ENCODE measurements around the gene CGREF1.

CGREF1 gene

GRCh38 chr2:27154488-27154887 lies 35.6 kb upstream of the CGREF1 start:
- H3K4me2 ChIP-seq (ENCODE audit: insufficient read depth, low read length, poor library complexity, severe bottlenecking), result no peak overlapping the region
- H2BK15ac ChIP-seq (ENCODE audit: low read length), result no peak overlapping the region
- H3K36me3 ChIP-seq (replicated peaks in 1 of 2; ENCODE audit: control insufficient read depth in 2 of 2, insufficient read depth in 2 of 2, low read length in 2 of 2), result no peaks in the 10 kb centered on the region
- H3K27me3 ChIP-seq (ENCODE audit: control insufficient read depth in 3 of 3, insufficient read depth in 3 of 3, low read depth in 1 of 3, low read length in 3 of 3), result peaks cover 0 to 60% (median 0%) of the 10 kb centered on the region in 3 experiments
- H2BK120ac ChIP-seq (ENCODE audit: low read depth, low read length), result no peak overlapping the region
- no CpG with 5 or more reads among the region's 6 CpGs for WGBS, 2 donors (ENCODE audit: extremely low coverage in 2 of 2, insufficient read length in 2 of 2, insufficient replicate concordance in 1 of 2)
- H3K18ac ChIP-seq (ENCODE audit: low read length), result peak overlapping the region; percentile 30
- no peak overlapping the region for H2AK5ac ChIP-seq (ENCODE audit: low read depth, low read length)
- H4K91ac ChIP-seq (ENCODE audit: low read depth, low read length, poor library complexity), result no peak overlapping the region
- H2BK12ac ChIP-seq (ENCODE audit: low read length), result no peak overlapping the region
- no peak overlapping the region for H2AFZ ChIP-seq (ENCODE audit: low read length)
- H3K14ac ChIP-seq (ENCODE audit: low read length), result no peak overlapping the region
- H3K4me3 ChIP-seq (ENCODE audit: low read length in 2 of 2), result no peak overlapping the region
- H3K23ac ChIP-seq (ENCODE audit: low read depth, low read length, poor library complexity), result no peak overlapping the region
- no peak overlapping the region for H4K8ac ChIP-seq (ENCODE audit: low read depth, low read length)
- no peak overlapping the region for H2BK5ac ChIP-seq (ENCODE audit: low read length)
- H3K79me1 ChIP-seq (ENCODE audit: low read depth, low read length), result no peaks in the 10 kb centered on the region
- H3K4ac ChIP-seq (ENCODE audit: low read length), result no peak overlapping the region
- H3K9me3 ChIP-seq (replicated peaks in 1 of 2; ENCODE audit: control insufficient read depth in 2 of 2, insufficient read depth in 1 of 2, low read depth in 1 of 2, low read length in 2 of 2), result no peaks in the 10 kb centered on the region
- H3K9ac ChIP-seq (ENCODE audit: low read depth, low read length, poor library complexity), result no peak overlapping the region
- no peak overlapping the region for H3K27ac ChIP-seq (replicated peaks; ENCODE audit: low read length)
- H3K4me1 ChIP-seq (ENCODE audit: control insufficient read depth in 2 of 2, insufficient read depth in 1 of 2, low read depth in 1 of 2, low read length in 2 of 2), result peaks cover 0 to 2% of the 10 kb centered on the region in 2 donors
- no peak for DNase-seq (ENCODE audit: low spot score)

GRCh38 chr2:27152796-27153464 lies 34.0 kb upstream of the CGREF1 start:
- H3K27me3 ChIP-seq (ENCODE audit: control insufficient read depth in 3 of 3, insufficient read depth in 3 of 3, low read depth in 1 of 3, low read length in 3 of 3), result peaks cover 0 to 65% (median 0%) of the 10 kb centered on the region in 3 experiments
- H3K14ac ChIP-seq (ENCODE audit: low read length), result no peak overlapping the region
- H2AFZ ChIP-seq (ENCODE audit: low read length), result no peak overlapping the region
- no peak overlapping the region for H4K8ac ChIP-seq (ENCODE audit: low read depth, low read length)
- H3K4me1 ChIP-seq (ENCODE audit: control insufficient read depth in 2 of 2, insufficient read depth in 1 of 2, low read depth in 1 of 2, low read length in 2 of 2), result peaks cover 0 to 2% of the 10 kb centered on the region in 2 donors
- no peak overlapping the region for H2BK5ac ChIP-seq (ENCODE audit: low read length)
- no peak overlapping the region for H3K4me3 ChIP-seq (ENCODE audit: low read length in 2 of 2)
- no peak for DNase-seq (ENCODE audit: low spot score)
- H3K36me3 ChIP-seq (replicated peaks in 1 of 2; ENCODE audit: control insufficient read depth in 2 of 2, insufficient read depth in 2 of 2, low read length in 2 of 2), result no peaks in the 10 kb centered on the region
- H3K27ac ChIP-seq (replicated peaks; ENCODE audit: low read length), result no peak overlapping the region
- H3K4ac ChIP-seq (ENCODE audit: low read length), result no peak overlapping the region
- WGBS, 2 donors (ENCODE audit: extremely low coverage in 2 of 2, insufficient read length in 2 of 2, insufficient replicate concordance in 1 of 2), result no CpG with 5 or more reads among the region's 2 CpGs
- H2BK12ac ChIP-seq (ENCODE audit: low read length), result no peak overlapping the region
- H3K23ac ChIP-seq (ENCODE audit: low read depth, low read length, poor library complexity), result no peak overlapping the region
- no peak overlapping the region for H2BK120ac ChIP-seq (ENCODE audit: low read depth, low read length)
- no peak overlapping the region for H3K4me2 ChIP-seq (ENCODE audit: insufficient read depth, low read length, poor library complexity, severe bottlenecking)
- no peak overlapping the region for H3K9ac ChIP-seq (ENCODE audit: low read depth, low read length, poor library complexity)
- H4K91ac ChIP-seq (ENCODE audit: low read depth, low read length, poor library complexity), result no peak overlapping the region
- no peak overlapping the region for H2BK15ac ChIP-seq (ENCODE audit: low read length)
- no peak overlapping the region for H2AK5ac ChIP-seq (ENCODE audit: low read depth, low read length)
- H3K9me3 ChIP-seq (replicated peaks in 1 of 2; ENCODE audit: control insufficient read depth in 2 of 2, insufficient read depth in 1 of 2, low read depth in 1 of 2, low read length in 2 of 2), result no peaks in the 10 kb centered on the region
- no peaks in the 10 kb centered on the region for H3K79me1 ChIP-seq (ENCODE audit: low read depth, low read length)
- no peak overlapping the region for H3K18ac ChIP-seq (ENCODE audit: low read length)

- H3K9ac ChIP-seq (ENCODE audit: low read depth, low read length, poor library complexity), result no peak overlapping the region
- no peak overlapping the region for H3K4me3 ChIP-seq (ENCODE audit: low read length in 2 of 2)
- no peak overlapping the region for H3K14ac ChIP-seq (ENCODE audit: low read length)
- no peak overlapping the region for H3K18ac ChIP-seq (ENCODE audit: low read length)
- H3K79me1 ChIP-seq (ENCODE audit: low read depth, low read length), result no peaks in the 10 kb centered on the region
- no peak overlapping the region for H2AFZ ChIP-seq (ENCODE audit: low read length)
- peaks cover 0 to 2% of the 10 kb centered on the region in 2 donors for H3K4me1 ChIP-seq (ENCODE audit: control insufficient read depth in 2 of 2, insufficient read depth in 1 of 2, low read depth in 1 of 2, low read length in 2 of 2)
- H4K91ac ChIP-seq (ENCODE audit: low read depth, low read length, poor library complexity), result no peak overlapping the region
- H2AK5ac ChIP-seq (ENCODE audit: low read depth, low read length), result no peak overlapping the region
- DNase-seq (ENCODE audit: low spot score), result no peak
- no peak overlapping the region for H2BK120ac ChIP-seq (ENCODE audit: low read depth, low read length)
- peaks cover 0 to 63% (median 0%) of the 10 kb centered on the region in 3 experiments for H3K27me3 ChIP-seq (ENCODE audit: control insufficient read depth in 3 of 3, insufficient read depth in 3 of 3, low read depth in 1 of 3, low read length in 3 of 3)
- H2BK5ac ChIP-seq (ENCODE audit: low read length), result no peak overlapping the region
- no peak overlapping the region for H3K4ac ChIP-seq (ENCODE audit: low read length)
- WGBS, 2 donors (ENCODE audit: extremely low coverage in 2 of 2, insufficient read length in 2 of 2, insufficient replicate concordance in 1 of 2), result no CpG with 5 or more reads among the region's 8 CpGs
- H3K36me3 ChIP-seq (replicated peaks in 1 of 2; ENCODE audit: control insufficient read depth in 2 of 2, insufficient read depth in 2 of 2, low read length in 2 of 2), result no peaks in the 10 kb centered on the region
- H2BK15ac ChIP-seq (ENCODE audit: low read length), result no peak overlapping the region
- no peak overlapping the region for H2BK12ac ChIP-seq (ENCODE audit: low read length)
- no peak overlapping the region for H3K4me2 ChIP-seq (ENCODE audit: insufficient read depth, low read length, poor library complexity, severe bottlenecking)
- H3K23ac ChIP-seq (ENCODE audit: low read depth, low read length, poor library complexity), result no peak overlapping the region
- no peak overlapping the region for H3K27ac ChIP-seq (replicated peaks; ENCODE audit: low read length)
- H3K9me3 ChIP-seq (replicated peaks in 1 of 2; ENCODE audit: control insufficient read depth in 2 of 2, insufficient read depth in 1 of 2, low read depth in 1 of 2, low read length in 2 of 2), result no peaks in the 10 kb centered on the region
- H4K8ac ChIP-seq (ENCODE audit: low read depth, low read length), result no peak overlapping the region
These were observed 33.3 kb upstream of the CGREF1 start for GRCh38 chr2:27152102-27152795.

- H3K14ac ChIP-seq (ENCODE audit: low read length), result no peak overlapping the region
- no peaks in the 10 kb centered on the region for H3K9me3 ChIP-seq (replicated peaks in 1 of 2; ENCODE audit: control insufficient read depth in 2 of 2, insufficient read depth in 1 of 2, low read depth in 1 of 2, low read length in 2 of 2)
- no peak overlapping the region for H2AFZ ChIP-seq (ENCODE audit: low read length)
- H3K27me3 ChIP-seq (ENCODE audit: control insufficient read depth in 3 of 3, insufficient read depth in 3 of 3, low read depth in 1 of 3, low read length in 3 of 3), result peaks cover 0 to 63% (median 0%) of the 10 kb centered on the region in 3 experiments
- no peak overlapping the region for H3K9ac ChIP-seq (ENCODE audit: low read depth, low read length, poor library complexity)
- H2BK120ac ChIP-seq (ENCODE audit: low read depth, low read length), result no peak overlapping the region
- no peak overlapping the region for H4K91ac ChIP-seq (ENCODE audit: low read depth, low read length, poor library complexity)
- H3K4ac ChIP-seq (ENCODE audit: low read length), result no peak overlapping the region
- H3K27ac ChIP-seq (replicated peaks; ENCODE audit: low read length), result no peak overlapping the region
- H3K79me1 ChIP-seq (ENCODE audit: low read depth, low read length), result no peaks in the 10 kb centered on the region
- H2BK5ac ChIP-seq (ENCODE audit: low read length), result no peak overlapping the region
- H3K4me1 ChIP-seq (ENCODE audit: control insufficient read depth in 2 of 2, insufficient read depth in 1 of 2, low read depth in 1 of 2, low read length in 2 of 2), result peaks cover 0 to 2% of the 10 kb centered on the region in 2 donors
- H2BK12ac ChIP-seq (ENCODE audit: low read length), result no peak overlapping the region
- H3K4me2 ChIP-seq (ENCODE audit: insufficient read depth, low read length, poor library complexity, severe bottlenecking), result no peak overlapping the region
- no peak overlapping the region for H3K23ac ChIP-seq (ENCODE audit: low read depth, low read length, poor library complexity)
- no peak overlapping the region for H3K4me3 ChIP-seq (ENCODE audit: low read length in 2 of 2)
- WGBS, 2 donors (ENCODE audit: extremely low coverage in 2 of 2, insufficient read length in 2 of 2, insufficient replicate concordance in 1 of 2), result no CpG with 5 or more reads among the region's 8 CpGs
- H3K18ac ChIP-seq (ENCODE audit: low read length), result no peak overlapping the region
- no peak overlapping the region for H2AK5ac ChIP-seq (ENCODE audit: low read depth, low read length)
- no peak overlapping the region for H2BK15ac ChIP-seq (ENCODE audit: low read length)
- DNase-seq (ENCODE audit: low spot score), result no peak
- H4K8ac ChIP-seq (ENCODE audit: low read depth, low read length), result no peak overlapping the region
- H3K36me3 ChIP-seq (replicated peaks in 1 of 2; ENCODE audit: control insufficient read depth in 2 of 2, insufficient read depth in 2 of 2, low read length in 2 of 2), result no peaks in the 10 kb centered on the region
These were observed 31.8 kb upstream of the CGREF1 start for GRCh38 chr2:27150639-27151230.

Data from neuronal stem cell (in vitro differentiated cells).